Stimulated activated naive CD8-positive, alpha-beta T cell treated with anti-CD3 and anti-CD28 coated beads, Interleukin-15, amount 100 ng/mL, for 72 hours (primary cell): ENCODE data around the gene C10orf143.
"Not testable (repeated sequence)": the region's sequence is repeated elsewhere in the genome, so short reads cannot be mapped to it uniquely, and the experiment has no call there.

Experiments
- ATAC-seq: fragments of 150-1000 bp; cut with Tn5 transposase; 2 replicates; pipeline ENCODE4 v1.10.0; 2021; ENCODE audit warnings: mild to moderate bottlenecking, moderate library complexity
- DNase-seq, 2 donors: peaks; one replicate each; pipeline ENCODE4 v3.0.0; 2021 to 2022
- H3K27ac Mint-ChIP-seq, 2 donors: one replicate each; pipeline ENCODE4 v1.8.0; 2022; ENCODE audit warnings: mild to moderate bottlenecking in 2 of 2, mixed read lengths in 2 of 2, moderate library complexity in 2 of 2
- H3K27me3 Mint-ChIP-seq: one replicate; pipeline ENCODE4 v1.8.0; 2022; ENCODE audit warnings: mixed read lengths
- H3K4me1 Mint-ChIP-seq: one replicate; pipeline ENCODE4 v1.8.0; 2022; ENCODE audit warnings: mild to moderate bottlenecking, mixed read lengths
- H3K4me3 Mint-ChIP-seq, 2 donors: one replicate each; pipeline ENCODE4 v1.8.0; 2022; ENCODE audit warnings: mild to moderate bottlenecking in 2 of 2, mixed read lengths in 2 of 2, moderate library complexity in 1 of 2
- H3K9me3 Mint-ChIP-seq, 2 donors: one replicate each; pipeline ENCODE4 v1.8.0; 2022; ENCODE audit warnings: mixed read lengths in 2 of 2

The C10orf143 gene

GRCh38 chr10:130038019-130038555, 72.5 kb downstream of the C10orf143 start:
- Mint-ChIP-seq H3K27me3 (peaks cover 33% of the 10 kb centered on the region), H3K4me3 (no peak overlapping the region), H3K4me1 (no peaks in the 10 kb centered on the region), H3K9me3 (no peaks in the 10 kb centered on the region), H3K27ac (no peak overlapping the region)
- ATAC-seq (no peak), DNase-seq (no peak)

GRCh38 chr10:130037169-130037661, 73.4 kb downstream of the C10orf143 start:
- Mint-ChIP-seq H3K9me3 (no peaks in the 10 kb centered on the region), H3K27ac (no peak overlapping the region), H3K27me3 (peaks cover 24% of the 10 kb centered on the region), H3K4me1 (no peaks in the 10 kb centered on the region), H3K4me3 (no peak overlapping the region)
- DNase-seq (no peak), ATAC-seq (no peak)

DNA sequence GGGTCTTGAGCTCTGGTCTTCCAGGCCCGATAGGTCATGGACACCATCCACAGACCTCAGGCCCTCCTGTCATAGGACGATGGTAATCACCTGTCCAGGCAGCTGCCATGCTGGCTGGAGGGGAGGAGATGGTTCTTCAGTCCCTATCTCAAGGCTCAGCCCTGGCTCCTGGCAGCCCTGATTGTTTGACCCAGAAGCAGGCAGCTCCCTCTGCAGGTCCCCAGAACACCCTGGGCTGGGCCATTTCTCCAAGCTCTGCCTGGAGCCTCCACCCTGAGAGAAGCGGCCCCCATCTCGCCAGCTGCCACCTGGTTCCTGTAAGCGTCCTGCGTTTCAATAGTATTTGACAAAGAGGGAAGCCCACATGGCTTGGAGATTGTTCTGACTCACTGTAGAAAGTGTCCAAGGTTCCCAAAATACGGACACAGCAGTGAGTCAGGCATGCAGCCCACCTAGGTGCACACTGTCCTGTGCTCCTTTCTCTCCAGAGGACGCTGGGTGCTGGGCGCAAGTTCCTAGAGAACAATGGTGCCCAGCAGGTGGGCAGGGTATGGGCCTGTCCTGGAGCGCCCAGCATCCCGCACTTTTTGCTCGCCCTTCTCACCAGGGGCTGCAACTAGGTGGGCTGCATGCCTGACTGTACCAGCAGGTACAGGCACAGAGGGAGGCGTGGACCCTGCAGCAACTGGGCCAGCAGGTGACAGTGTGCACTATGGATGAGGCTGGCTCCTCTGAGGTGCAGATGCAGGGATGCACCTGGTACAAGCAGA, 74.1 kb downstream of the C10orf143 start:
- H3K4me3 Mint-ChIP-seq, result no peak overlapping the region
- H3K4me1 Mint-ChIP-seq, result no peaks in the 10 kb centered on the region
- no peak for ATAC-seq
- no peak overlapping the region for H3K27ac Mint-ChIP-seq
- H3K9me3 Mint-ChIP-seq, result no peaks in the 10 kb centered on the region
- H3K27me3 Mint-ChIP-seq, result peaks cover 23% of the 10 kb centered on the region
- DNase-seq, result no peak

DNA sequence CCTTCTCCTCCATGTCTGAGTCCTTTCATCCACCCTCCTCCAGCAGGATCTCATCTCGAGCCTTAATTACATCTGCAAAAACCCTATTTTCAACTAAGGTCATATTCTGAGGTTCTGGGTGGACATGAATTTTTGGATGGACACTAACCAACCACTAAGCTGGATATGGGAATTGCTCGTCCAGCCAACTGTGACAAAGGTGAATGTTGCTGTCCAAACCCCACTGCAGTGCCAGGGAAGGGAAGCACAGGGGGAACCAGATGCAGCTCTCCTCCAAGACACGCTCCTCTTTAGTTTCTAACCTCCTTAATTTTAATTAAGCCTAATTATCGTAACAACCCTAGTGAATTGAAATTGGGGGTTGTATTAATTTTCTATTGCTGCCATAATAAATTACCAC, 81.4 kb downstream of the C10orf143 start:
- Mint-ChIP-seq H3K4me1 (no peaks in the 10 kb centered on the region), H3K4me3 (no peak overlapping the region), H3K27ac (no peak overlapping the region), H3K9me3 (no peaks in the 10 kb centered on the region), H3K27me3 (peaks cover 7% of the 10 kb centered on the region)
- ATAC-seq (no peak), DNase-seq (no peak)

GRCh38 chr10:130028465-130028819, 82.2 kb downstream of the C10orf143 start:
- H3K9me3 Mint-ChIP-seq, result no peaks in the 10 kb centered on the region
- ATAC-seq, result no peak
- no peak for DNase-seq
- no peak overlapping the region for H3K4me3 Mint-ChIP-seq
- H3K27ac Mint-ChIP-seq, result no peak overlapping the region
- no peaks in the 10 kb centered on the region for H3K4me1 Mint-ChIP-seq
- no peaks in the 10 kb centered on the region for H3K27me3 Mint-ChIP-seq

- Mint-ChIP-seq H3K4me3 (no peak overlapping the region), H3K9me3 (no peaks in the 10 kb centered on the region), H3K27ac (no peak overlapping the region), H3K27me3 (no peaks in the 10 kb centered on the region), H3K4me1 (no peaks in the 10 kb centered on the region)
- DNase-seq (no peak), ATAC-seq (peak; percentile 39)
Measured at GRCh38 chr10:130027716-130028464, 82.7 kb downstream of the C10orf143 start.

DNA sequence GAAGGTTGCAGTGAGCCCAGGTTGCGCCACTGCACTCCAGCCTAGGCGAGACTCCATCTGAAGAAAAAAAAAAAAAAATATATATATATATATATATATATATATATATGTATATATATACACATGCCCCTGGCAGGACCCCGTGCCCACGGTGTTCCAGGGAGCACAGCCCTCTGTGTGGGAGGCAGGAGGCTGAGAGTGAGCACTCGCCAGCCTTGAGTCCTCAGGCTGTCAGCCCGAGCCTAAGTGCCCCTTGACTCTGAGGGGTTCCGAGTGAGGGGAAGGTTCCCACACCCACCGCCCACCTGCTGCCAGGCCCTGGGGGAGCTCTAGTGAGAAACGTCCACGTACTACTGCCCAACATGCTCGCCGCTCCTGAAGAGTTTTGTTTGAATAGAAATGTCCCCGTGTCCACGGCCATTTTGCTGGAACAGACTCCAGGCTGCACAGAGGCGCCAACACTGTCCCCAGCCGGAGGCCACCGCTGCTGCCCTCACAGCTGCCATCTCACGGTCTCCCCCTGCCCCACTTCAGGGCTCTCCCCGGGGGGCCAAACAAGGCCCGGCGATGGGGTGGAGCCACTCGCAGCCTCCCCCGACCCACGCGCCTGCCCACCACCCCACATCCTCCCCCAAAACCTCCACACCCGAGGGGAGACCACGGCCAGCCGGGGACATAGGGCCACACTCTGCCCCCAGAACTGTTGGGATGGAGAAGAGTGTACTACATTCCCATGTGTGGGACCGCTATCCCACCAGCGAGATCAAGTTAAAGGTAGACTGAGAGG, 83.8 kb downstream of the C10orf143 start:
- H3K27ac Mint-ChIP-seq, result no peak overlapping the region
- DNase-seq (no peak), ATAC-seq (peak; percentile 31)
- H3K27me3 Mint-ChIP-seq, result no peaks in the 10 kb centered on the region
- no peaks in the 10 kb centered on the region for H3K4me1 Mint-ChIP-seq
- H3K4me3 Mint-ChIP-seq, result no peak overlapping the region
- H3K9me3 Mint-ChIP-seq, result no peaks in the 10 kb centered on the region

GRCh38 chr10:130025811-130026485, 84.7 kb downstream of the C10orf143 start:
- Mint-ChIP-seq H3K27me3 (no peaks in the 10 kb centered on the region), H3K27ac (no peak overlapping the region), H3K4me1 (peaks cover 8% of the 10 kb centered on the region), H3K9me3 (no peaks in the 10 kb centered on the region), H3K4me3 (no peak overlapping the region)
- ATAC-seq, result no peak
- DNase-seq, result no peak

DNA sequence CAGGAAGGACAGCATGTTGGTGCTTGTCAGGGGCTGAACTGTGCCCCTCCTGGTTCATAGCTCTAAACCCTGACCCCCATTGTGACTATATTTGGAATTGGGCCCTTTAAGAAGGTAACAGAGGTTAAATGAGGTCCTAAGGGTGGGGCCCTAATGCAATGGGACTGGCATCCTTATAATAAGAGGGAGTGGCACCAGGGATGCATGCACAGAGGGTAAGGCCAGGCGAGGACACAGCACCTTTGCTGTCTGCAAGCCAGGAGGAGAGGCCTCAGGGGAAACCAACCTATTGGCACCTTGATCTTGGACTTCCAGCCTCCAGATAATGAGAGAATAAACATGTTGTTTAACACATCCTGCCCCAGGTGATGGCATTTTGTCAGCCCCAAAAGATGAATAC, 85.3 kb downstream of the C10orf143 start:
- Mint-ChIP-seq H3K4me3 (no peak overlapping the region), H3K27me3 (peaks cover 6% of the 10 kb centered on the region), H3K27ac (no peak overlapping the region), H3K4me1 (peaks cover 9% of the 10 kb centered on the region), H3K9me3 (no peaks in the 10 kb centered on the region)
- no peak for DNase-seq
- ATAC-seq, result no peak

- DNase-seq (no peak), ATAC-seq (no peak)
- H3K9me3 Mint-ChIP-seq, result no peaks in the 10 kb centered on the region
- H3K27me3 Mint-ChIP-seq, result peaks cover 6% of the 10 kb centered on the region
- H3K27ac Mint-ChIP-seq, result no peak overlapping the region
- H3K4me1 Mint-ChIP-seq, result peaks cover 9% of the 10 kb centered on the region
- H3K4me3 Mint-ChIP-seq, result no peak overlapping the region
Measured at GRCh38 chr10:130024779-130025325, 85.8 kb downstream of the C10orf143 start.

GRCh38 chr10:130024326-130024725, 86.3 kb downstream of the C10orf143 start:
- not testable (repeated sequence) for DNase-seq, H3K9me3 Mint-ChIP-seq

DNA sequence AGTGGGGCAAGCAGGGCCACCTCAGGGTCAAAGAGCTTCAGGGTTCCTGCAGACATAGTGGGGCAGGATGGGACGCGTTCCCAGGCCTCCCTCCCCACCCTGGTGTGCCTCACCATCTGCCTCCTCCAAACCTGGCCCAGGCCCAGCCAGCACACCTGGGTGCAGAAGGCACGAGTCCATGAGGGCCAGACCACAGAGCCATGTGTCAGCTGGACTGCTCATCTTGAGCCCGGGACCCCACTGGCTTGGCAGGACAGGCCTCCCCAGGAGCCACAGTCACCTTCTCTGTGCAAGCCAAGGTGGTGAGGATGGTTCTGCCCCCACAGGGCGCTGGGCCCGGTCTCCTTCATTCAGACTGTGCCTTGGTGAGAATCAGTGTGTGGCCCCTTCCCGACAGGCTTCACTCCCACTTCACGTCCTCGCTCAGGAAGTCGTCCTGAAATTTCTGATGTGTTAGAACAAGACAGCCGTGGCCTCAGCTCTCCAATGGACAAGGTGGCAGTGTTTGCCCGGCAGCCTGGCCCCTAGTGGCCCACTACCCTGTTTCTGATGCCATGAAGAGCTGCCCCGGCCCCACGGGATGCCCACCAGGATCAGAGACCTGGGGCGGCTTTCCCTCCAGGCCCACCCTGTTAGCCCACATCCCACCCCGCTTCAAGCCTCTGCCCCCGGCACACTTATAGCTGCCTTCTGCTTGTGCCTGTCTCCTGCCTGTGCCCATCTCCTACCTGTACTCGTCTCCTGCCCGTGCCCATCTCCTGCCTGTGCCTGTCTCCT, 87.0 kb downstream of the C10orf143 start:
- H3K27me3 Mint-ChIP-seq, result peaks cover 6% of the 10 kb centered on the region
- no peaks in the 10 kb centered on the region for H3K9me3 Mint-ChIP-seq
- H3K27ac Mint-ChIP-seq, result no peak overlapping the region
- no peak overlapping the region for H3K4me3 Mint-ChIP-seq
- no peak for ATAC-seq
- peaks cover 10% of the 10 kb centered on the region for H3K4me1 Mint-ChIP-seq
- no peak for DNase-seq

More at GRCh38 chr10:130024326-130024725, 86.3 kb downstream of the C10orf143 start:
- H3K27ac Mint-ChIP-seq, result peak overlapping the region in 1 of 2 donors; percentile 19
- not testable (repeated sequence) for ATAC-seq, H3K4me3 Mint-ChIP-seq, H3K4me1 Mint-ChIP-seq, H3K27me3 Mint-ChIP-seq

DNA sequence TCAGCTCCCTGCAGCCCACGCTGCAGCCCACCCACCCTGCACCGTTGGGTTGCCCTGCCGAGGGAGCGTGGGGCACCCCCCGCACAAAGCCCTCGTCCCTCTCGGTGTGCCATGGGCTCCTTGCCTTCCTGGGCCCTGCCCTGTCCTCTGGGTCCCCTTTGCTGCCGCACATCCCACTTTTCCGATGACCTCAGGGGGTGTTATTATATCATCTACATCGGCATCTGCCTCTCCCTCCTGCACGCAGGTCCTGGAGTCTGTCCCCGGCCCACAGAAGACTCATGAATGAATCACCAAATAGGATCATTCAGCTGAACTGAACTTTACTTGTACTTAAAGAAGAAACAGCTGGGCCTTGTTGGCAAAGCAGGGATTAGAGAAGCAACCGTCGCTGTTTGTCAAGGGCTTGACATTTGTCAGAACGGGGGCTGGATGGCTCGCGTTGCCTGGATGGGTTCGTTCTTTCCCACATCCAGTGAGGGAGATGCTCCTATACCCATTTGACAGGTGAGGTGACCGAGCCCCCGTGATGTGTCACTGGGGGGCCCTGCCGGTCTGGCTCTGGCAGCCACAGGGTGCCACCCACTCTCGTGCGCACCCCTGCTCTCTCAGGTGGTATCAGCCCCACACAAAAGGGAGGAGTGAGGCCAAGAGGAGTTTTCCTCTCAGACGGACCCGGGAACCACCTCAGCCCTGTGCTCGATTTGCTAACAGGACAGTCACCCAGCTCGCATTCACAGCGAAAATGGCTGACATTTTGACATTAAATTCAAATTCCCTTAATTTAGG, 87.9 kb downstream of the C10orf143 start:
- Mint-ChIP-seq H3K27me3 (peaks cover 6% of the 10 kb centered on the region), H3K27ac (peak overlapping the region in 1 of 2 donors; percentile 12), H3K4me3 (no peak overlapping the region), H3K9me3 (no peaks in the 10 kb centered on the region), H3K4me1 (peaks cover 18% of the 10 kb centered on the region)
- DNase-seq (no peak), ATAC-seq (no peak)
